ENCODE data around the gene SHROOM1. TPM values are rescaled to one million over a fixed set of nuclear protein-coding genes. Genes with fewer than 3 reads are reported as not detected.
"Not testable (repeated sequence)": the region's sequence is repeated elsewhere in the genome, so short reads cannot be mapped to it uniquely, and the experiment has no call there.

SHROOM1 gene
- total and polyA plus RNA-seq, 2 donors (not counting 1 experiment from before 2014, with no cell fraction given), result 2.9 to 6.1 TPM

DNA sequence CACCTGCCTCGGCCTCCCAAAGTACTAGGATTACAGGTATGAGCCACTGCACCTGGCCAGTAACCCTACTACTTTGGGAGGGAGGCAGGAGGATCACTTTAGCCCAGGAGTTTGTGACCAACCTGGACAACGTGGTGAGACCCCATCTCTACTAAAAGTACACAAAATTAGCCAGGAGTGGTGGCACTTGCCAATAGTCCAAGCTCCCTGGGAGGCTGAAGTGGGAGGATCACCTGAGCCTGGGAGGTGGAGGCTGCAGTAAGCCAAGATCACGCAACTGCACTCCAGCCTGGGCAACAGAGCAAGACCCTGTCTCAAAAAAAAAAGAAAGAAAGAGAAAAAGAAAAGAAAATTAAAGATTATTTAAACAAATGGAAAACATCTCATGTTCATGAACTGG is 25.6 kb upstream of the SHROOM1 start:
- H4K20me1 ChIP-seq (ENCODE audit: control insufficient read depth, extremely low read depth, insufficient read depth, low read length), result no peaks in the 10 kb centered on the region
- no peaks in the 10 kb centered on the region for H3K36me3 ChIP-seq (ENCODE audit: control insufficient read depth, insufficient read depth, low read length)
- H3K4me1 ChIP-seq (ENCODE audit: control insufficient read depth, extremely low read depth, insufficient read depth, low read length), result peaks cover 4% of the 10 kb centered on the region
- no peak overlapping the region for H3K27ac ChIP-seq (ENCODE audit: insufficient read depth, low read length)
- TF ChIP-seq, protein P1, sequence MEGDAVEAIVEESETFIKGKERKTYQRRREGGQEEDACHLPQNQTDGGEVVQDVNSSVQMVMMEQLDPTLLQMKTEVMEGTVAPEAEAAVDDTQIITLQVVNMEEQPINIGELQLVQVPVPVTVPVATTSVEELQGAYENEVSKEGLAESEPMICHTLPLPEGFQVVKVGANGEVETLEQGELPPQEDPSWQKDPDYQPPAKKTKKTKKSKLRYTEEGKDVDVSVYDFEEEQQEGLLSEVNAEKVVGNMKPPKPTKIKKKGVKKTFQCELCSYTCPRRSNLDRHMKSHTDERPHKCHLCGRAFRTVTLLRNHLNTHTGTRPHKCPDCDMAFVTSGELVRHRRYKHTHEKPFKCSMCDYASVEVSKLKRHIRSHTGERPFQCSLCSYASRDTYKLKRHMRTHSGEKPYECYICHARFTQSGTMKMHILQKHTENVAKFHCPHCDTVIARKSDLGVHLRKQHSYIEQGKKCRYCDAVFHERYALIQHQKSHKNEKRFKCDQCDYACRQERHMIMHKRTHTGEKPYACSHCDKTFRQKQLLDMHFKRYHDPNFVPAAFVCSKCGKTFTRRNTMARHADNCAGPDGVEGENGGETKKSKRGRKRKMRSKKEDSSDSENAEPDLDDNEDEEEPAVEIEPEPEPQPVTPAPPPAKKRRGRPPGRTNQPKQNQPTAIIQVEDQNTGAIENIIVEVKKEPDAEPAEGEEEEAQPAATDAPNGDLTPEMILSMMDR (conservative IDR thresholded peaks at IDR 0.05 in 1 of 2, IDR thresholded peaks at IDR 0.05 in 1 of 2; ENCODE audit: low read depth in 1 of 2, low read length in 2 of 2), result no peak
- TF ChIP-seq EZH2 (IDR thresholded peaks at IDR 0.05; ENCODE audit: low read length, missing control alignments), result no peak
- no peak for DNase-seq (ENCODE audit: low read depth in 2 of 2)
- H3K27me3 ChIP-seq (ENCODE audit: control insufficient read depth, insufficient read depth, low read length), result no peaks in the 10 kb centered on the region
- H2AFZ ChIP-seq (ENCODE audit: low read length), result no peak overlapping the region
- no peak overlapping the region for H3K4me3 ChIP-seq (replicated peaks in 1 of 4; ENCODE audit: control extremely low read depth in 1 of 4, insufficient read depth in 1 of 4, low read depth in 3 of 4, low read length in 4 of 4)
- H3K4me2 ChIP-seq (ENCODE audit: extremely low read depth, insufficient read depth, low read length), result no peak overlapping the region
- no peaks in the 10 kb centered on the region for H3K79me2 ChIP-seq (ENCODE audit: control insufficient read depth, insufficient read depth, low read length)
- H3K9ac ChIP-seq (ENCODE audit: insufficient read depth, low read length), result no peak overlapping the region
- H3K9me3 ChIP-seq (ENCODE audit: control insufficient read depth, insufficient read depth, low read depth, low read length), result no peaks in the 10 kb centered on the region

DNA sequence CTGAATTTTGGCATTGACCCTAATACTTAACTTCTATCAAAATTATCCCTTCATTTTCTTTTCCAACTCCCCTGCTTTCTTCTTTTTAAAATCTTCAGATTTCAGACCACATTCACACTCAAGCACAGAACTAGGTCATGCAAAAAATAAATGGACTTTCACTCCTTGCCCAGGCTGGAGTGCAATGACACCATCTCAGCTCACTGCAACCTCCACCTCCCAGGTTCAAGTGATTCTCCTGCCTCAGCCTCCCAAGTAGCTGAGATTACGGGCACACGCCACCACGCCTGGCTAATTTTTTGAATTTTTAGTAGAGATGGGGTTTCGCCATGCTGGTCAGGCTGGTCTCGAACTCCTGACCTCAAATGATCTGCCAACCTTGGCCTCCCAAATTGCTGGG is 24.5 kb upstream of the SHROOM1 start:
- not testable (repeated sequence) for H3K9ac ChIP-seq (ENCODE audit: insufficient read depth, low read length); H3K4me1 ChIP-seq (ENCODE audit: control insufficient read depth, extremely low read depth, insufficient read depth, low read length); H2AFZ ChIP-seq (ENCODE audit: low read length); DNase-seq (ENCODE audit: low read depth in 2 of 2); H3K4me2 ChIP-seq (ENCODE audit: extremely low read depth, insufficient read depth, low read length); H3K27ac ChIP-seq (ENCODE audit: insufficient read depth, low read length); H3K4me3 ChIP-seq (replicated peaks in 1 of 4; ENCODE audit: control extremely low read depth in 1 of 4, insufficient read depth in 1 of 4, low read depth in 3 of 4, low read length in 4 of 4); H3K27me3 ChIP-seq (ENCODE audit: control insufficient read depth, insufficient read depth, low read length); H3K79me2 ChIP-seq (ENCODE audit: control insufficient read depth, insufficient read depth, low read length); H3K9me3 ChIP-seq (ENCODE audit: control insufficient read depth, insufficient read depth, low read depth, low read length); H3K36me3 ChIP-seq (ENCODE audit: control insufficient read depth, insufficient read depth, low read length); H4K20me1 ChIP-seq (ENCODE audit: control insufficient read depth, extremely low read depth, insufficient read depth, low read length)

GRCh38 chr5:132854301-132854700 is 23.9 kb upstream of the SHROOM1 start:
- Histone ChIP-seq H3K9me3 (ENCODE audit: control insufficient read depth, insufficient read depth, low read depth, low read length) (no peaks in the 10 kb centered on the region), H3K4me1 (ENCODE audit: control insufficient read depth, extremely low read depth, insufficient read depth, low read length) (no peaks in the 10 kb centered on the region), H3K9ac (ENCODE audit: insufficient read depth, low read length) (no peak overlapping the region), H3K27me3 (ENCODE audit: control insufficient read depth, insufficient read depth, low read length) (no peaks in the 10 kb centered on the region), H2AFZ (ENCODE audit: low read length) (no peak overlapping the region), H4K20me1 (ENCODE audit: control insufficient read depth, extremely low read depth, insufficient read depth, low read length) (no peaks in the 10 kb centered on the region), H3K36me3 (ENCODE audit: control insufficient read depth, insufficient read depth, low read length) (no peaks in the 10 kb centered on the region), H3K4me2 (ENCODE audit: extremely low read depth, insufficient read depth, low read length) (no peak overlapping the region), H3K27ac (ENCODE audit: insufficient read depth, low read length) (no peak overlapping the region), H3K79me2 (ENCODE audit: control insufficient read depth, insufficient read depth, low read length) (no peaks in the 10 kb centered on the region), H3K4me3 (replicated peaks in 1 of 4; ENCODE audit: control extremely low read depth in 1 of 4, insufficient read depth in 1 of 4, low read depth in 3 of 4, low read length in 4 of 4) (no peak overlapping the region)
- TF ChIP-seq, protein P1 (conservative IDR thresholded peaks at IDR 0.05 in 1 of 2, IDR thresholded peaks at IDR 0.05 in 1 of 2; ENCODE audit: low read depth in 1 of 2, low read length in 2 of 2), result no peak
- TF ChIP-seq EZH2 (IDR thresholded peaks at IDR 0.05; ENCODE audit: low read length, missing control alignments), result no peak
- peak in 1 of 2 donors; percentile 58 for DNase-seq (ENCODE audit: low read depth in 2 of 2)
